HG03378 (cell line): Measurements from ENCODE around the gene TIMM23.
"Not testable (repeated sequence)": the region's sequence is repeated elsewhere in the genome, so short reads cannot be mapped to it uniquely, and the experiment has no call there.

Experiments
- ATAC-seq: cut with Tn5 transposase; IDR thresholded peaks from one replicate; pipeline ENCODE4 v1.9.1; 2021; ENCODE audit warnings: mild to moderate bottlenecking, moderate library complexity; ENCODE audit not compliant: unreplicated experiment

The TIMM23 gene, protein sequence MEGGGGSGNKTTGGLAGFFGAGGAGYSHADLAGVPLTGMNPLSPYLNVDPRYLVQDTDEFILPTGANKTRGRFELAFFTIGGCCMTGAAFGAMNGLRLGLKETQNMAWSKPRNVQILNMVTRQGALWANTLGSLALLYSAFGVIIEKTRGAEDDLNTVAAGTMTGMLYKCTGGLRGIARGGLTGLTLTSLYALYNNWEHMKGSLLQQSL

DNA sequence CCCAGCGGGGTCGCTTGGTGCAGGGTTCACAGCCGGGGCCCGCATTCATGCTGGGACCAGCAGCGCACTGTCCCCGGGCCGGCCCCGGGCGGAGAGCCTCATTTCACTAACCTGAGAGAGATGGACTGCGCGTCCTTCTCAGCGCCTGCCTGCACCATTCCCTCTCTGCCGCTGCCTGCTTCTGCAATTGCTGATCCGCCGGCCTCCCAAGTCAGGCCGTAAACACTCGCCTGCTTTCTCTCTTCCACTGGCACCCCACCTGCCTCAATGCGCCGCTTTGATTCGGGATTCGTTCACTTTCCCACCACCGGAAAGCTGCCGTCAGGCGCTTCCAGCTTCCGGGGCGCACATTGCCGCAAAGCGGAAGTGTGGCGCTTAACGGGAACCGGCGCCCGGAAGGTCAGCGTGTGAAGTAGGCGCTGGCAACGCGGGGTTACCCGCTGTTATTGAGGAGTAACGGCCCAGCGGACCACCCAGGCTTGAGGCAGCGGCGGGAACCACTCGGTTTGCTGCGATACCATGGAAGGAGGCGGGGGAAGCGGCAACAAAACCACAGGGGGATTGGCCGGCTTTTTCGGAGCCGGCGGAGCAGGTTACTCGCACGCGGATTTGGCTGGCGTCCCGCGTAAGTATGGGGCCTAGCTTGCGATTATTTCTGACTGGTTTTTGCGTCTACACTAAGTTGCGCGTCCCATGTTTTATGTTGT lies at the start of gene TIMM23:
TSS of gene TIMM23 (plus strand) at position 384 of the 707 bp plus-strand sequence. CDS start at position 520, 136 bp downstream.
- ATAC-seq, result peak; percentile 58

- not testable (repeated sequence) for ATAC-seq
Observed at GRCh38 chr10:45926790-45927189, 45.5 kb upstream of the TIMM23 start.

DNA sequence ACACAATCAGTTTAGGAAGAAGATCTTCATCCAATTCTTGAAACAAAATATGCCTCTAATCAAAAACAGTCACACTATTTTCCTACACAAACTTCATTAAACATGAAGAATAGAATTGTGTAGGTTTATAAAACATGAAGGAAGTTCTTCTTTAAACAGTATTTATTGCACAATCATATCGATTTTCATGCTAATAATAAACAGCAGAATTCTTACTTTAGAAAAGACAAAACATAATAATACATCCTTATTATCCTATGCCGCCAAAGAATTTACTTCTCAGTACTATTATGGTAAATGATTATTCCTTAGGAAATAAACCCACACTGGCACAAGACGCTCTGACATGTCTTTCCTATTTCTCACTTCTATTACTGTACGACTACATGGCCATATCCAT lies 41.0 kb upstream of the TIMM23 start:
- ATAC-seq, result not testable (repeated sequence)

- ATAC-seq, result not testable (repeated sequence)
Observed at GRCh38 chr10:45934788-45935187, 37.5 kb upstream of the TIMM23 start.

GRCh38 chr10:45939176-45939697 lies 33.1 kb upstream of the TIMM23 start:
- not testable (repeated sequence) for ATAC-seq

DNA sequence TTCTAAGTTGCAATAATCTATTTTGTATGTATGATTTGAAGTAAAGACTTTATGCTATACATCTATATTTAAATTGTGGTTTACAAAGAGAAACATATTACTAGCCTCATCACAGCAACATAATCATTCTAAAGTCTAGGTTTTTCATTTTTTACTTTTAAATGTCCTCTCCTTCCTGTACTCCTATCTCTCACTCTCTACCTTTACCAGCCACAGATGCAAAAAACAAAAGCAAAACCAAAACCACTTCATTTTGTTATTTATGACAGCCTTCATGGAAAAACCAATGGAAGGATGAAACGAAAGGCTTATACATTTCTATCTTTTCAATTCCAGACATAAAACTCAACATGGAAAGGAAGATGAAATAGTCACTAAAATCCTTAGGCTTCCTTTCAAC lies 31.1 kb upstream of the TIMM23 start:
- ATAC-seq, result not testable (repeated sequence)

DNA sequence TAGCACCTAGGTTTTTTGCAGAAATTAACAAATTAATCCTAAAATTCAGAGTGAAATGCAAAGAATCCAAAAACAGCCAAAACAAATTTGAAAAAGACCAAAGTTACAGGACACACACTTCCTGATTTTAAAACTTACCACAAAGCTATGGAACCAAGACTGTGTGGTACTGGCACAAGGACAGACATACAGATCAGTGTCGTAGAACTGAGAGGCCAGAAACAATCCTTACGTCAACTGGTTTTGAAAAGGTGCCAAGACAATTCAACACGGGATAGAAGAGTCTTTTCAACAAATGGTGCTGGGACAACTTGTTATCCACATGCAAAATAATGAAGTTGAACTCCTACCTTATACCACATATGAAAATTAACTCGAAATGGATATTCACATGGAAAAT lies 26.8 kb upstream of the TIMM23 start:
- not testable (repeated sequence) for ATAC-seq

DNA sequence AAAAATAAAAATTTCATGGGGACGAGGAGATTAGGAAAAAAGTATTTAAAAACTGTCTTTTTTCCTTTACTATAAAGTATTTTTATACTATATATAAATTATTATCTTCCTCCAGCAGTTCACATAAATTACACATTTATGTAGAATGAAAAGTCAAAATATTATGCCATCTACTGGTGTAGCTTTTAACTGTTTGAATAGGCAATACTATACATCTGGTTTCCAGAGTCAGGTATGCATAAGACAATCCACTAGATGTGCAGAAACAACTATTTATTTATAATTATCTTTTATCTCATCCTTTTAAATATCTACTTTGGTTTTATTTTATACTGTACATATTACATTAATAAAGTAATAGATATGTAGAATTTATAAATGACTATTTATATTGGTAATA lies 24.9 kb upstream of the TIMM23 start:
- ATAC-seq, result not testable (repeated sequence)

GRCh38 chr10:45948801-45949200 lies 23.5 kb upstream of the TIMM23 start:
- not testable (repeated sequence) for ATAC-seq

DNA sequence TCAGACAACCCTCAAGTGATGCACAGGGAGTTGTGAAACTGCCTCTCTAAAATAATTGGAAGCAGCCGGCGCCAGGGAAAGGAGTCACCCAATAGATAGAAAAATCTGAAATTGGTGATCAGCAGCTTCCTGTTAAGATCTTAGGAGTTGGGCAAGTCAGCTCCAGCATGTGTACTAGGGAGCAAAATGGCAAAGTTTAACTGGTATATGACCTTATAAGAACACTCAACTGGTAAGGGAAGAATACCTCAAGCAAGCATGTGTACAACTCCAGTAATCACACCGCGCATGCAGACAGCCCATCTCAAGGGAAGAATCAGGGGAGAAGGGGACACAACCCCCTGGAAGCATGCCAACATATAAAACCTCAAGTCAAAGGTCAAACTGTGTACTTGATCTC lies 17.9 kb upstream of the TIMM23 start:
- ATAC-seq, result not testable (repeated sequence)

- ATAC-seq, result not testable (repeated sequence)
Observed at GRCh38 chr10:45956634-45957033, 15.7 kb upstream of the TIMM23 start.

DNA sequence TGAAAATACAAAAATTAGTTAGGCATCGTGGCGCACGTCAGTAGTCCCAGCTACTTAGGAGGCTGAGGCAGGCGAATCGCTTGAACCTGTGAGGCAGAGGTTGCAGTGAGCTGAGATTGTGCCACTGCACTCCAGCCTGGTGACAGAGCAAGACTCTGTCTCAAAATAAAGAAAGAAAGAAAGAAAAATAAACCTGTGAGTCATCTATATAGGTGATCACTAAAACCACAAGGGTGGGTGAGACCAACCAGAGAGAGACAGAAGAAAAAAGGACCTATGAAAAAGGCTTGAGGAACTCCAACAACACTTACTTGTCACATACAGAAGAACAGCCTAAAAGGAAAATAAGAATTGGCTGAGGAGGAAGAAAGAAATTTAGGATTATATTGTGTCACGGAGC lies 14.4 kb upstream of the TIMM23 start:
- not testable (repeated sequence) for ATAC-seq

GRCh38 chr10:45962686-45963452 lies 9.4 kb upstream of the TIMM23 start:
- not testable (repeated sequence) for ATAC-seq

DNA sequence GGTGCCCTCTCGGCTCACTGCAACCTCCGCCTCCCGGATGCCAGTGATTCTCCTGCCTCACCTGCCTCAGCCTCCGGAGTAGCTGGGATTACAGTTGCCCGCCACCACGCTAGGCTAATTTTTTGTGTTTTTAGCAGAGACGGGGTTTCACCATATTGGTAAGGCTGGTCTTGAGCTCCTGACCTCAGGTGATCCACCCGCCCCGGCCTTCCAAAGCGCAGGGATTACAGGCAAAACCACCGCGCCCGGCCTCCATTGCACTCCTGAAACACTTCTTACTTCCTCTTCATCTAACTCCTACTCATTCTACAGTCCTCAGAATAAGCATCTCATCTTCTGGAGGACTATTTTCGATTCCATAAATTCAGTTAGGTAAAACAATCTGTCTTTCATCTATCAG lies 1.3 kb upstream of the TIMM23 start:
- not testable (repeated sequence) for ATAC-seq

- peak; percentile 37 for ATAC-seq
Observed at GRCh38 chr10:45971742-45972105, 565 bp upstream of the TIMM23 start.

- peak; percentile 9 for ATAC-seq
Observed at GRCh38 chr10:45972813-45973169, 502 bp downstream of the TIMM23 start.

DNA sequence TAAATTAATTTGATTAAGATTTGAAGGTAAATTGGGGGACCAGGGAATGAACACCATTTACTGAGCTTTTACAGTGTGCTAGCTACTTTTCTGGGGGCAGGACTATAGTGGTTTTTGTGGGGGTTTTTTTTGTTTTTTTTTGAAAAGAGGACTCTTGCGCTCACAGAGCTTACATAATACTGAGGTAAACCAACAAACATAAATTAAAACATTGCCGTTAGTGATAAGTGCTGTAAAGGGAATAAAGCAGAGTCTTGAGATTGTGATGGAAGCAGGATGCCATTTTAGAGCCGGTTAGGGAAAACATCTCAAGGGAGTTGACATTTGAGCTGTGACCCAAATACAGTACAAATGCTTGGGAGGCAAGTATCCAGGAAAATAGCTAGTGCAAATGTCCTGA lies 1.8 kb downstream of the TIMM23 start:
- not testable (repeated sequence) for ATAC-seq

DNA sequence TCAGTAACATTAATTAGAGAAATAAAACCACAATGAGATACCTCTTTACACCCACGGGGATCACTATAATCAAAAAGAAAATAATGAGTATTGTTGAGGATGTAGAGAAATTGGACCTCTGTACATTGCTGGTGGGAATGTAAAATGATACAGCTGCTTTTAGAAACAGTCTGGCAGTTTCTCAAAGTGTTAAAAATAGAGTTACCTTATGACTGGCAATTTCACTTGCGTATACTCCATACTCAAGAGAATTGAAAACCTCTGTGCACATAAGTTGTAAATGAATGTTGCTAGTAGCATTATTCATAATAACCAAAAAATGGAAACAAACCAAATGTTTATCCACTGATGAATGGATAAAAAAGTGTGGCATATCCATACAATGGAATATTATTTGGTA lies 6.3 kb downstream of the TIMM23 start:
- peak; percentile 72 for ATAC-seq

- not testable (repeated sequence) for ATAC-seq
Observed at GRCh38 chr10:45981367-45981766, 9.1 kb downstream of the TIMM23 start.

DNA sequence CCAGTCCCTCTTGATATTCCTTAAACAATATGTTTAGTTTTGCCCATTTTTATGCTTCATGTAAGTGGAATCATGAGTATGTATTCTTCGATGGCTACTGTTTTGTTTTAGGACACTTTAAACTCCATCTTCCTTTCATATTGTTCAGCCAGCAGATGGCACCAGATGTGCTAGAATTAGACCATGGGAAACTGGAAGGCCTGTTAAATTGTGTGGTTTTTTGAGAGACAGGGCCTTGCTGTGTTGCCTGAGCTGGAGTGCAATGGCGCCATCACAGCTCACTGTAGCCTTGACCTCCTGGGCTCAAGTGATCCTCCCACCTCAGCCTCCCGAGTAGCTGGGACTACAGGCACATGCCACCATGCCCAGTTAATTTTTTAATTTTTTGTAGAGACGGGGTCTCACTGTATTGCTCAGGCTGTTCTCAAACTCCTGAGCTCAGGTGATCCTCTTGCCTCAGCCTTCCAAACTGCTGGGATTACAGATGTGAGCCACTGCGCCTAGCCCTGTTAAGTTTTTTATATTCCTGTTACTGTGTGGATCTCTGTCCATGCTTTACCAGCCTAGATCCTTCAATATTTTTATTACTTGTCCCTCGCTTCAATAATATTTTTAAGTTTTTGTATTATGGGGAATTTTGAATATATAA lies 11.4 kb downstream of the TIMM23 start:
- ATAC-seq, result peak; percentile 42

GRCh38 chr10:45984473-45984872 lies 12.2 kb downstream of the TIMM23 start:
- ATAC-seq, result not testable (repeated sequence)
